ENCODE measurements around the gene PATE2.

GRCh38 chr11:125784678-125785077 lies 6.0 kb upstream of the PATE2 start:
- no peak for TF ChIP-seq EZH2 (IDR thresholded peaks at IDR 0.05; ENCODE audit: insufficient read depth, poor library complexity, severe bottlenecking)
- TF ChIP-seq EZH2phosphoT487 (IDR thresholded peaks at IDR 0.05; ENCODE audit: insufficient read depth, low read depth): no peak
